K562 (cell line): ENCODE data around the gene KLHL14.

Experiments used
- BACH1 ChIP-seq: fragments of 200-800 bp; sonication (Bioruptor generic); IDR thresholded peaks from 2 replicates; pipeline ENCODE4 v1.6.1; 2016; ENCODE audit warnings: missing genetic modification characterization, missing compliant biosample characterization
- CEBPB ChIP-seq: fragments of 450-650 bp; IDR thresholded peaks from 2 replicates; pipeline ENCODE4 v1.6.1; 2016; ENCODE audit warnings: missing genetic modification characterization, missing compliant biosample characterization
- KDM1A ChIP-seq, 2 experiments: fragments of 450-650 bp; IDR thresholded peaks; 2 replicates each; pipeline ENCODE4 v1.6.1; 2016; ENCODE audit warnings: mild to moderate bottlenecking in 2 of 2
- MAX ChIP-seq: sonication (generic); formaldehyde crosslinking; IDR thresholded peaks from 2 replicates; pipeline ENCODE4 v1.9.0; 2022; ENCODE audit warnings: mild to moderate bottlenecking, missing genetic modification reagents
- MTA3 ChIP-seq: fragments of 450-650 bp; formaldehyde crosslinking; IDR thresholded peaks from 2 replicates; pipeline ENCODE4 v1.6.1; 2017; ENCODE audit warnings: mild to moderate bottlenecking, borderline replicate concordance
- NFE2 ChIP-seq: IDR thresholded peaks from 2 replicates; pipeline ENCODE4 v1.6.1; 2014; ENCODE audit warnings: antibody characterized with exemption, low read depth
- TEAD4 ChIP-seq, 2 experiments: sonication (generic) in 1 of 2; formaldehyde crosslinking in 1 of 2; IDR thresholded peaks; 2 replicates each; pipeline versions ENCODE4 v1.6.1 to v1.8.0; 2012 to 2022; ENCODE audit warnings: borderline replicate concordance in 1 of 2, inconsistent platforms in 1 of 2, low read length in 1 of 2, mild to moderate bottlenecking in 1 of 2, missing genetic modification reagents in 1 of 2
- ZBTB1 ChIP-seq: sonication (generic); formaldehyde crosslinking; IDR thresholded peaks from 2 replicates; pipeline ENCODE4 v1.8.1; 2023; ENCODE audit warnings: missing genetic modification reagents, low read depth, mild to moderate bottlenecking, borderline replicate concordance
- ZBTB33 ChIP-seq: sonication (generic); formaldehyde crosslinking; IDR thresholded peaks from 2 replicates; pipeline ENCODE4 v1.8.1; 2023; ENCODE audit warnings: mild to moderate bottlenecking, missing genetic modification reagents
- TF ChIP-seq, protein P1 (sequence below), 3 experiments: IDR thresholded peaks in 2 of 3; conservative IDR thresholded peaks in 1 of 3; 2 replicates each; pipeline ENCODE4 v1.5.1; 2011 to 2012; ENCODE audit warnings: low read length in 3 of 3, mild to moderate bottlenecking in 3 of 3, control low read depth in 2 of 3, improper control_type of control experiment in 1 of 3, inconsistent platforms in 1 of 3, low read depth in 1 of 3, mixed read lengths in 1 of 3, moderate library complexity in 1 of 3; ENCODE audit not compliant: insufficient read depth in 2 of 3
- TF ChIP-seq, protein P2 (sequence below): fragments of 450-650 bp; IDR thresholded peaks from 2 replicates; pipeline ENCODE4 v1.6.1; 2016; ENCODE audit warnings: borderline replicate concordance

DNA sequence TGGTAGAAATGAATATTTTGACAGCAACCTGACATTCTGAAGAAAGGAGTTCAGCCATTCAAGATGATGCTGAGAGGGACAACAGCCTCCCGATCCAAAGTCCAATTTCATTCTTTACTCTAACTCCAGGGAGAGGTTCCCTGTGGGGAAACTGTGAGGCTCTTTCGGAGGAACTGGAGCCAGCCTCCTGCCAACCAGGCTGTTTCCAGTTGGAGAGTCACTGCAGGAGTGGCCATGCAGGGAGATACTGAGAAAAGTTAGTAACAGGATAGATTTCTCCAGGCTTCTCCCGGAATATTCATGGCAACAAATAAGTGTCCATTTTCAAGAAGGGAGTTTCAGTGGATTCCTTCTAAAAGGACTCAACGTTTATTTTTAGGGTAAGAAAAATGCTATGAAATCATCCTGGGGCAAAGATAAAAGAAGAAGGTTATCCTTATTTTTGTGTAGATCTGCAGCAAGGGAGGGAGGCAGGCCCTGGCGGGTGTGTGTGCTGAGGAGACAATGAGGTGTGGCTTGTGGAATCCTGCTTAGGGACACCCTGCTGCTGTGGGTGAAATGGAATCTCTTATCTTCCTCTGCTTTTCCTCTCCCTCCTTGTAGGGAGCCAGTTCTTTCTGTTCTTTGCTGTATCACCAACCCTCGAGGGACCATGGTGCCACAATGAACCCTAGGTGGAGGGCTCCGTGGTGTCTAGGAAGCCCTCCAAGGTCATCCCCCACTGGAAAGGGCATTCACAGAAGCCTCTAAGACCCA is 18.1 kb downstream of the KLHL14 start:
- TF ChIP-seq, protein P1, sequence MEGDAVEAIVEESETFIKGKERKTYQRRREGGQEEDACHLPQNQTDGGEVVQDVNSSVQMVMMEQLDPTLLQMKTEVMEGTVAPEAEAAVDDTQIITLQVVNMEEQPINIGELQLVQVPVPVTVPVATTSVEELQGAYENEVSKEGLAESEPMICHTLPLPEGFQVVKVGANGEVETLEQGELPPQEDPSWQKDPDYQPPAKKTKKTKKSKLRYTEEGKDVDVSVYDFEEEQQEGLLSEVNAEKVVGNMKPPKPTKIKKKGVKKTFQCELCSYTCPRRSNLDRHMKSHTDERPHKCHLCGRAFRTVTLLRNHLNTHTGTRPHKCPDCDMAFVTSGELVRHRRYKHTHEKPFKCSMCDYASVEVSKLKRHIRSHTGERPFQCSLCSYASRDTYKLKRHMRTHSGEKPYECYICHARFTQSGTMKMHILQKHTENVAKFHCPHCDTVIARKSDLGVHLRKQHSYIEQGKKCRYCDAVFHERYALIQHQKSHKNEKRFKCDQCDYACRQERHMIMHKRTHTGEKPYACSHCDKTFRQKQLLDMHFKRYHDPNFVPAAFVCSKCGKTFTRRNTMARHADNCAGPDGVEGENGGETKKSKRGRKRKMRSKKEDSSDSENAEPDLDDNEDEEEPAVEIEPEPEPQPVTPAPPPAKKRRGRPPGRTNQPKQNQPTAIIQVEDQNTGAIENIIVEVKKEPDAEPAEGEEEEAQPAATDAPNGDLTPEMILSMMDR (IDR thresholded peaks at IDR 0.05 in 2 of 3, conservative IDR thresholded peaks at IDR 0.05 in 1 of 3; ENCODE audit: insufficient read depth in 2 of 3, low read depth in 1 of 3, low read length in 3 of 3) = no peak
- no peak for TF ChIP-seq TEAD4 (IDR thresholded peaks at IDR 0.05; ENCODE audit: low read length)
- TF ChIP-seq TEAD4 (CRISPR knock-in tag; IDR thresholded peaks at IDR 0.05; ENCODE audit: borderline replicate concordance) = no peak
- no peak for TF ChIP-seq CEBPB (tag)
- TF ChIP-seq MTA3 = no peak
- TF ChIP-seq MAX (CRISPR knock-in tag) = no peak
- TF ChIP-seq BACH1 (tag) = no peak
- TF ChIP-seq KDM1A (IDR thresholded peaks at IDR 0.05) = no peak
- TF ChIP-seq NFE2 = no peak
- TF ChIP-seq ZBTB33 (CRISPR knock-in tag) = no peak
- TF ChIP-seq, protein P2, sequence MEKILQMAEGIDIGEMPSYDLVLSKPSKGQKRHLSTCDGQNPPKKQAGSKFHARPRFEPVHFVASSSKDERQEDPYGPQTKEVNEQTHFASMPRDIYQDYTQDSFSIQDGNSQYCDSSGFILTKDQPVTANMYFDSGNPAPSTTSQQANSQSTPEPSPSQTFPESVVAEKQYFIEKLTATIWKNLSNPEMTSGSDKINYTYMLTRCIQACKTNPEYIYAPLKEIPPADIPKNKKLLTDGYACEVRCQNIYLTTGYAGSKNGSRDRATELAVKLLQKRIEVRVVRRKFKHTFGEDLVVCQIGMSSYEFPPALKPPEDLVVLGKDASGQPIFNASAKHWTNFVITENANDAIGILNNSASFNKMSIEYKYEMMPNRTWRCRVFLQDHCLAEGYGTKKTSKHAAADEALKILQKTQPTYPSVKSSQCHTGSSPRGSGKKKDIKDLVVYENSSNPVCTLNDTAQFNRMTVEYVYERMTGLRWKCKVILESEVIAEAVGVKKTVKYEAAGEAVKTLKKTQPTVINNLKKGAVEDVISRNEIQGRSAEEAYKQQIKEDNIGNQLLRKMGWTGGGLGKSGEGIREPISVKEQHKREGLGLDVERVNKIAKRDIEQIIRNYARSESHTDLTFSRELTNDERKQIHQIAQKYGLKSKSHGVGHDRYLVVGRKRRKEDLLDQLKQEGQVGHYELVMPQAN = no peak
- TF ChIP-seq ZBTB1 (CRISPR knock-in tag) = no peak
